GM18861 (cell line): Measurements from ENCODE around the gene ROBO4.

Source experiments
- ATAC-seq: cut with Tn5 transposase; IDR thresholded peaks from one replicate; pipeline ENCODE4 v1.9.1; 2021; ENCODE audit not compliant: unreplicated experiment

ROBO4 gene

DNA sequence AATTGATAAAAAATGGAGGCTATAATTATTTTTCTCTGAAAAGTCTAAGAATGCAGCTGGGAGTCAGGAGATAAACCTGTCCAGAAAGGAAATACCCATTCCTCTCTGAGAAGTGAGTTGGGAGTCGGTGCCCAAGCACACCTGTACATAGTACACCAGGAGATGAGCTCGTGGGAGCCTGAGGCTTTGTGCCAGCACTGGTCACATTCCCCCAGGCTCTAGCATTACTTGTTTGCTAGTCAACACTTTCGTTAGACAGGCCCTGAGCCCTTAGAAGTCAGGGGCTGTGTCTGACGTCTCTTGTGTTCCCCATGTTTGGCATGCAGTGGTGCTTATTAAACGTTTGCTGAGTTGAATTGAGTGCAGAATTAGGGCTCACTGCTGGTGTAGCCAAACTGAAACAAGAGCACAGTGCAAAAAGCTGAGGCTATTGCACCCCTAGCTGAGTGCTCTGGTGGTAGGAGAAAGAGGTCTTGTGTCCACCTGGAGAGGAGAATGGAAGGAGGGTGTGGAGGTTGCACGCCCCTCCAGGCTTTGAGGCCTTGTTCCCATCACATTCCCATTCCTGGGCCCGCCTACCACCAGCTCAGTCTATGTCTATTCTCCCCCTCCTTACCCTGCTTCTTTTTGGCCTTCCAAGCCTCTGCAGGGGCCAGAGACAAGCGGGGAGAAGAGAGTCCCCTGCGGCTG is 6.8 kb downstream of the ROBO4 start:
- ATAC-seq: no peak

- no peak for ATAC-seq
Measured at GRCh38 chr11:124890151-124890550, 7.5 kb downstream of the ROBO4 start.

DNA sequence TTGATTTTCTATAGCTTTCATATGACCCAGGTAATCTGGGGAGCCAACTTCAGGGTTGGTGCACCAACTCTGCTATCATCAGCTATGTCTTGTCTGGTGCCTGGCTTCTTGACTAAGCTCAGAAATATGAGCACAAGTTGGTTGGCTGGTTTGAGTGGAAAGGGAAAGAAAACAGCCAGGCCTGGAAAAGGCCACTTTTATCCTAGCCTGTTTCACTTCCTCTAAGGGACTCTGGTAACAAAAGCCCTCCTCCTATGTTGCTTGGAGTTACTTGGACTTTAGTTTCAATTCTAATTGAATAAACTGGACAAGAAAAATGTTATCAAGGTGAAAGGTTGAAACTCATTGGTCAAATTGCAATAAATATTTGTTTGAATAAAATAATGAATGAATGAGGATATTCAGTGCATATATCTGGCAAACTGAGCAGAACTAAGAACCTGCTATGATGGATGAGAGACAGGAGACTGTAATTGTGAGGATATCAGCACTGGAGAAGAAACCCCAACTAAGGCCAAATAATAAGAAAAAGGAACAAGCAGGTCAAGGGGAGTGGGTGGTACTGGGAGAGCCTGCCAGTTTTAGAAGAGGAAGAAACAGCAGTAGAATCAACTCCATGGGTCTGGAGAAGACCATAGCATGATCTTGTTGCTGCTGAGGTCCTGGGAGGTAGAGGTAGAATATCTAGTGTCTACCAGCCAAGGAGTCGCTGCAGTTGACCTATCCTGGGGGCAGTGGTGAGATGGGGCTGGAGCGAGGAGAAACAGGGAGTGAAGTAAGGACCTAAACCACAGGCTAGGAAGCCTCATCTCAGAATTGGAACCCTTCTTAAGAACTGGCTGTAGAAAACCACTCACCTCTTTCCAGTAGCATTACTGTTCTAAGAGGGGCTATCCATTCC is 8.2 kb downstream of the ROBO4 start:
- ATAC-seq: no peak

GRCh38 chr11:124887667-124888013 is 10.0 kb downstream of the ROBO4 start:
- no peak for ATAC-seq

- no peak for ATAC-seq
Measured at GRCh38 chr11:124886978-124887666, 10.5 kb downstream of the ROBO4 start.

DNA sequence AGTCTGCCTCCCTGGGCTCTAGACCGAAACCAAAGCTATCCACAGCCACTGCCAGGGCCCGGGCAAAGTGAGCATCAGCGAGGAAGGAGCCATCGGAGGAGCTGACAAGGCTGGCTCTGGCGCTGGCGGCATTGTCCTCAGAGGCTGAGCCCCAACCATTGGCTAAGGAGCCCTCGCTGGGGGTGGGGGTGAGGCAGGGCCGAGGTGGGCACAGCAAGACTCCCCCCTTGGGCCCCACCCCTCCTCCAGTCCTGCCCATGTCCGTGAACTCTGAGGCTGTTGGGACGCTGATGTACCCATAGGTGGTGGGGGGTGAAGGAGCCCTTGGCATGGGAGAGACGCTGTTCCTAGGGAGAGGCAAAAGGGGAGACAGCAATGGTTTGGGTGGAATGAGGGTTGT is 11.2 kb downstream of the ROBO4 start:
- no peak for ATAC-seq

GRCh38 chr11:124884869-124885479 is 12.7 kb downstream of the ROBO4 start:
- ATAC-seq: no peak

GRCh38 chr11:124884340-124884739 is 13.3 kb downstream of the ROBO4 start:
- ATAC-seq: no peak

DNA sequence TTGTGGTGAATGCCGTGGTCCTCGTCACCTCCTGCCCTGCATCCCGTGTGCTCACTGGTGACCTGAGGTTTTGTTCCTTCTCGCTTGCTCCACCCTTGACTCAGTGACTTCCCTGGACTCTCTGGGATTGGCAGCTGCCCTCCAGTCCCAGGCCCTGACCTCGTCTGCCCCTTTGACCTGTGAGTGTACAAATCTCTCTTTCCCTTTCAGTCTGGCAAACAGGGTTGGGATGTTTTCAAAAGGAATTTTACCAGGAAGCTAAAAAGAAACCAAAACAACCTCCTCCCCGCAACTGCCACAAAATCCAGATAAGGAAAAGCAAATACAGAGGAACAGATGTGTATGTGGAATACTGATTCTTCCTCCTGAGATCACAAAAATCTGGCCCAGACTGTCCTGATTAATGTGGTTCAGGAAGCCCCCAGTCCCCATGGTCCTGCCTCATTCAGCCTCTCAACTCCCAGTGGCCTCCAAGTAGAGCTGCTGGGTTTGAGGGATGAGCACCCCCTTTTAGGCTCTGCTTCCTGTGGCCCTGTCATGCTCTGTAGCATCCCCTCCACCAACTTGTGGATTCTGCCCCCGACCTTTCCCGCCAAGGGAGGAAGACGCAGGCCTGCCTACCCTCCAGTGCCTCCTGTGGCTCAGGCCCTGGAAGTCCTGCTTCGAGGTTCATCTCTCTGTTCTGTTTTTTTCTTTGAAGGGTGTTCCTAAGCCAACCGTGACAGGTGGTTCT is 15.2 kb downstream of the ROBO4 start:
- ATAC-seq: no peak

- no peak for ATAC-seq
Measured at GRCh38 chr11:124880958-124881357, 16.7 kb downstream of the ROBO4 start.

GRCh38 chr11:124880290-124880611 is 17.4 kb downstream of the ROBO4 start:
- no peak for ATAC-seq

DNA sequence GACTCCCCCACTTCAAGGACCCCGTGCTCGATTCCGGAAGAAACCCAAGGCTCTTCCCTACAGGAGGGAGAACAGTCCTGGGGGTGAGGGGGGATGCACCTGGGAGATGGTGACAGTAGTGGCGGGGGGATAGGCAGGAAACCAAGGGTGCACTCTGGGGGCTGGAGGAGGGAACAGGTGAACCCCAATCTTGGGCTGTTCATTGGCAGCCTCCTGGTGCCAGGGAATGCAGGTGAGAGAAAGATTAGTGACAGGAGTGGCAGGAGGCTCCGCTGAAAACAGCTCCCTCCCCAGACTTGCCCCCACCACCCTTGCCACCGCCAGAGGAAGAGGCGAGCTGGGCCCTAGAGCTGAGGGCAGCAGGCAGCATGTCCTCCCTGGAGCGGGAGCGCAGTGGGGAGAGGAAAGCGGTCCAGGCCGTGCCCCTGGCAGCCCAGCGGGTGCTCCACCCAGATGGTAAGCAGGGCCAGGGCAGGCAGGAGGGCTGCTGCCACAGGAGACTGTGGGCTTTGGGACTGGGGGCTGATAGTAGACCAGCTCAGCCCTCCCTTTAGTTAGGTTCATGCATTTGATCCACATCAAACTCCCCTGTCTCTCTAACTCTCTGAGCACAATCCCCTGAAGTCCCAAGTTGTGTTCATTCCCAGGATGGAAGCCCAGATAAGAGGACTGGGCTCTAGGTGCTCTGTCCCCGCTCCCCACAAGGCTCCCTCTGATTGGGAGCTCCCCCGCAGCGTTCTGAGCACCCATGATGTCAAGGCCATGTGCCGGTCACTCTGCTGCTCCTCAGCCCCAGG is 18.0 kb downstream of the ROBO4 start:
- no peak for ATAC-seq

- no peak for ATAC-seq
Measured at GRCh38 chr11:124878759-124879492, 18.7 kb downstream of the ROBO4 start.

GRCh38 chr11:124877910-124878758 is 19.5 kb downstream of the ROBO4 start:
- no peak for ATAC-seq

GRCh38 chr11:124877631-124877909 is 20.1 kb downstream of the ROBO4 start:
- ATAC-seq: no peak

DNA sequence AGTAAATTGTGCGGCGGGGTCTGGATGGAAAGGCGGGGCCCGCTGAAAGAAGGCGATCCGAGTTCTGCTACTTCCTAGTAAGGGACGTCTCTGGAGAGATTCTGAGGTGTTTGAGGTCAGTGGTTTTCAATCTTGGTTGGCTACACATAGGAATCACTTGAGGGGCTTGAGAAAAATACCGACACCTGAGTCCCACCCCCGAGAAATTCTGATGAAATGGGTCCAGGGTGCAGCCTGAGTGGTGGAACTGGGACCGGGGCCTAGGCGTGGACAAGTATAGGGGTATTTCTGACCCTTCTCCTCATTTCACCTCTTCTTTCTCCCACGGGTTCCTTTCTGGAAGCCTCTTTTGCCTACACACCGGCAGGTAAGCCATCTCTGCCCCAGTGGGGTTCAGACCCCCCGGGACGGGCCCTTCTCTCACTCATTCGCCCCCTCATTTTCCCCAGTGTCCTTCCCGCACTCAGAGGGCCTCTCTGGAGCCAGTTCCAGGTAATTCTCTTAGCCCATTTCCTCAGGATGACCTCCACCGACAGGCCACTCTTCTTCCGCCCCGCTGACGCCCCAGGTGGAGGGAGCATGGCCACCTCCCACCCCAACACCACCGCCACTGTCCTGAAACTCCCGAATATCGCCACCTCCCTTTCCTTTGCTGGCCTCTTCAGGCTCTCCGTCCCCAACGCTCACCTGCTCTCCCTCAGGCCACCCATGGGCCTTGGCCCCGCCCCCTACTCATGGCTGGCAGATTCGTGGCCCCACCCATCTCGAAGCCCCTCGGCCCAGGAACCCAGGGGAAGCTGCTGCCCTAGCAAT is 20.6 kb downstream of the ROBO4 start:
- ATAC-seq: no peak

GRCh38 chr11:124875943-124876817 is 21.5 kb downstream of the ROBO4 start:
- ATAC-seq: peak; percentile 91
